Measurements from ENCODE around the gene DKK2. TPM values are rescaled to one million over a fixed set of nuclear protein-coding genes. Genes with fewer than 3 reads are reported as not detected.

Gene DKK2
- total RNA-seq, 1 donor from 2014 or later: 10.3 TPM

GRCh38 chr4:107034091-107034995, 1.8 kb downstream of the DKK2 start:
- no peaks in the 10 kb centered on the region for H3K9me3 ChIP-seq
- H3K27me3 ChIP-seq: no peaks in the 10 kb centered on the region
- H3K4me3 ChIP-seq: peak overlapping the region; percentile 49 to 75
- H3K36me3 ChIP-seq: no peaks in the 10 kb centered on the region
- intact Hi-C loops (cut with DNase I): loop anchor here (10.0 kb wide), 3 partner anchors 480 to 670 kb away; partner anchors contain the start of gene GIMD1
- peak in 2 of 3 experiments; percentile 29 to 37 for TF ChIP-seq CTCF (IDR thresholded peaks at IDR 0.05)
- no peaks in the 10 kb centered on the region for H3K4me1 ChIP-seq
- peak overlapping the region; percentile 28 to 34 for H3K27ac ChIP-seq
- peak in 1 of 2 donors; percentile 72 for DNase-seq (ENCODE audit: low spot score in 2 of 2)

GRCh38 chr4:107027379-107027778, 8.7 kb downstream of the DKK2 start:
- no peak for DNase-seq (ENCODE audit: low spot score in 2 of 2)

GRCh38 chr4:107018344-107018735, 17.8 kb downstream of the DKK2 start:
- intact Hi-C loops (cut with DNase I): no loop called here
- Histone ChIP-seq H3K9me3 (no peaks in the 10 kb centered on the region), H3K36me3 (no peaks in the 10 kb centered on the region), H3K27ac (no peak overlapping the region), H3K4me1 (no peaks in the 10 kb centered on the region), H3K27me3 (no peaks in the 10 kb centered on the region), H3K4me3 (no peak overlapping the region)
- DNase-seq (ENCODE audit: low spot score in 2 of 2): no peak
- no peak for TF ChIP-seq CTCF (IDR thresholded peaks at IDR 0.05)

More at GRCh38 chr4:107027379-107027778, 8.7 kb downstream of the DKK2 start:
- Histone ChIP-seq H3K9me3 (no peaks in the 10 kb centered on the region), H3K4me3 (no peak overlapping the region), H3K27me3 (no peaks in the 10 kb centered on the region), H3K36me3 (no peaks in the 10 kb centered on the region), H3K27ac (no peak overlapping the region), H3K4me1 (no peaks in the 10 kb centered on the region)
- TF ChIP-seq CTCF (IDR thresholded peaks at IDR 0.05): no peak
- intact Hi-C loops (cut with DNase I): no loop called here

- H3K4me3 ChIP-seq: no peak overlapping the region
- no peaks in the 10 kb centered on the region for H3K9me3 ChIP-seq
- H3K36me3 ChIP-seq: no peaks in the 10 kb centered on the region
- no peak for TF ChIP-seq CTCF (IDR thresholded peaks at IDR 0.05)
- H3K27me3 ChIP-seq: no peaks in the 10 kb centered on the region
- DNase-seq (ENCODE audit: low spot score in 2 of 2): no peak
- intact Hi-C loops (cut with DNase I): no loop called here
- H3K27ac ChIP-seq: no peak overlapping the region
- H3K4me1 ChIP-seq: no peaks in the 10 kb centered on the region
These were observed 18.4 kb downstream of the DKK2 start for GRCh38 chr4:107017443-107018343.

- Histone ChIP-seq H3K36me3 (no peaks in the 10 kb centered on the region), H3K9me3 (no peaks in the 10 kb centered on the region), H3K4me1 (no peaks in the 10 kb centered on the region), H3K27me3 (no peaks in the 10 kb centered on the region), H3K27ac (no peak overlapping the region), H3K4me3 (no peak overlapping the region)
- intact Hi-C loops (cut with DNase I): no loop called here
- TF ChIP-seq CTCF (IDR thresholded peaks at IDR 0.05): no peak
- no peak for DNase-seq (ENCODE audit: low spot score in 2 of 2)
These were observed 24.8 kb downstream of the DKK2 start for GRCh38 chr4:107011312-107011711.

Measured in ascending aorta (tissue), 2 donors.